ENCODE measurements around the gene DIS3L2.

DNA sequence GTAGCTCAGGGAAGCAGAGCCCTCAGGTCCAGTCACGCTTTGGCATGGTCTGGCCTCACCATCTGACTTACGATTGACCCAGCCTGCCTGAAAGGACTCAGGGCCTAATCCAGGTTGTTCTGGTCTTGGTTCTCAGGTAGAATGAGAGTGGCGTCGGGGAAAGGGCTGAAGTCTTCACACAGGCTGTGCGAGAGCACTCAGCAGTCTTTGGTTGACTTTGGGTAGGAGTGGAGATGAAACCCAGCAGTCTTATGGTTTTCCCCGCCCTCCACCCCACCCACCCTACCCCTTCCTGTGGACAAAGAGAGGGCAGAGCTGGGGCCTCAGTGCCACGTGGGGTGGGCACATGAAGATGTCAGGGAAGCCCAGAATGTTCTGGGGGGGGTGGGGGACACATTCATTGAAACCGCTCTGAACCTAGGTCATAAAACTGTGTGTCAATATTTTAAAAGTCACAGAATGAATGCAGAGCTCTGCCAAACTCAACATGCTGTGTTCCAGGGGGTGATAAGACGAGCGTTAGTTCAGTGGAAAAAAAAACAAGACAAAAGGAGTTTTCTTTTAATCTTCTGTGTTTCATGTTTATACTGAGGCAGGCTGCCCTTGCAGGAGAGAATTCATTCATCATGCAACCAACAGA, 358.4 kb downstream of the DIS3L2 start:
- no peak for TF ChIP-seq CTCF (conservative IDR thresholded peaks at IDR 0.05)
- TF ChIP-seq EZH2 (IDR thresholded peaks at IDR 0.05; ENCODE audit: low read depth), result no peak
